ENCODE results near the gene LHX8.

DNA sequence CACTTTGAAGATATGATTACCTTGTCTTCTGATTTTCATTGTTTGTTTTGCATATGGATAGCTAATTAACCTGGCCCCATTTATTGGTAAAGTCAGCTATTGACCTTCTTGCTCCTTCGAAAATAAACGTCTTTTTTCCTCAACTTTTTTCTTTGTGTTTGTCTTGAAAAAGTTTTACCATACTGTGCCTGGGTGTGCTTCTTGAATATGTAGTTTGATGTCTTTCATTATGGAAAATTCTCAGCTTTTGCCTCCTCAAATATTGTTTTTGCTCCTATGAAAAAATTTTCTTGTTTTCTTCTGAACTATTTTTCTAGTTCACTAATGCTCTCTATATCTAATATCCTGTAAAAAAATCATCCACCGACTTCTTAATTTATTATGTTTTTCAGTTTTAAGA lies 25.0 kb downstream of the LHX8 start:
- no peak for TF ChIP-seq POLR2A (IDR thresholded peaks at IDR 0.05)
- TF ChIP-seq, protein P1, sequence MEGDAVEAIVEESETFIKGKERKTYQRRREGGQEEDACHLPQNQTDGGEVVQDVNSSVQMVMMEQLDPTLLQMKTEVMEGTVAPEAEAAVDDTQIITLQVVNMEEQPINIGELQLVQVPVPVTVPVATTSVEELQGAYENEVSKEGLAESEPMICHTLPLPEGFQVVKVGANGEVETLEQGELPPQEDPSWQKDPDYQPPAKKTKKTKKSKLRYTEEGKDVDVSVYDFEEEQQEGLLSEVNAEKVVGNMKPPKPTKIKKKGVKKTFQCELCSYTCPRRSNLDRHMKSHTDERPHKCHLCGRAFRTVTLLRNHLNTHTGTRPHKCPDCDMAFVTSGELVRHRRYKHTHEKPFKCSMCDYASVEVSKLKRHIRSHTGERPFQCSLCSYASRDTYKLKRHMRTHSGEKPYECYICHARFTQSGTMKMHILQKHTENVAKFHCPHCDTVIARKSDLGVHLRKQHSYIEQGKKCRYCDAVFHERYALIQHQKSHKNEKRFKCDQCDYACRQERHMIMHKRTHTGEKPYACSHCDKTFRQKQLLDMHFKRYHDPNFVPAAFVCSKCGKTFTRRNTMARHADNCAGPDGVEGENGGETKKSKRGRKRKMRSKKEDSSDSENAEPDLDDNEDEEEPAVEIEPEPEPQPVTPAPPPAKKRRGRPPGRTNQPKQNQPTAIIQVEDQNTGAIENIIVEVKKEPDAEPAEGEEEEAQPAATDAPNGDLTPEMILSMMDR (IDR thresholded peaks at IDR 0.05): no peak

All from tibial nerve (tissue), 3 donors.